HG03354 (cell line): ENCODE data around the gene SRSF8.

ENCODE experiments used
- ATAC-seq: cut with Tn5 transposase; IDR thresholded peaks from one replicate; pipeline ENCODE4 v1.9.1; 2021; ENCODE audit warnings: mild to moderate bottlenecking; ENCODE audit not compliant: unreplicated experiment, poor library complexity, severe bottlenecking

Gene SRSF8

DNA sequence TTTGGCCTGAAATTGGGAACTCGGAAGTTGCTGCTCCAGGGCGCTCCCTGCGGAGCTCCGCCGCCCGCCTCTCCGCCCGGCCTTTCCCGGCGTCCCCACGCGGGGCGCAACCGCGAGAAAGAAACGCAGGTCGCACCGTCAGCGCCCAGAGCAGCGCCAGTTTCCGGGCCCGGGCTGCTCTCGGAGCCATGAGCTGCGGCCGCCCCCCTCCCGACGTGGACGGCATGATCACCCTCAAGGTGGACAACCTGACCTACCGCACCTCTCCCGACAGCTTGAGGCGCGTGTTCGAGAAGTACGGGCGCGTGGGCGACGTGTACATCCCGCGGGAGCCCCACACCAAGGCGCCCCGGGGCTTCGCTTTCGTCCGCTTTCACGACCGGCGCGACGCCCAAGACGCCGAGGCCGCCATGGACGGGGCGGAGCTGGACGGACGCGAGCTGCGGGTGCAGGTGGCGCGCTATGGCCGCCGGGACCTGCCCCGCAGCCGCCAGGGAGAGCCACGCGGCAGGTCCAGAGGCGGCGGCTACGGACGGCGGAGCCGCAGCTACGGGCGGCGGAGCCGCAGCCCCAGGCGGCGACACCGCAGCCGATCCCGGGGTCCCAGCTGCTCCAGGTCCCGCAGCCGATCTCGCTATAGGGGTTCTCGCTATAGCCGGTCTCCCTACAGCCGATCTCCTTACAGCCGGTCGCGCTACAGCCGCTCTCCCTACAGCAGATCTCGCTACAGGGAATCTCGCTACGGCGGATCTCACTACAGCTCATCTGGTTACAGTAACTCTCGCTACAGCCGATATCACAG, 521 bp downstream of the SRSF8 start:
- ATAC-seq, result peak; percentile 71

DNA sequence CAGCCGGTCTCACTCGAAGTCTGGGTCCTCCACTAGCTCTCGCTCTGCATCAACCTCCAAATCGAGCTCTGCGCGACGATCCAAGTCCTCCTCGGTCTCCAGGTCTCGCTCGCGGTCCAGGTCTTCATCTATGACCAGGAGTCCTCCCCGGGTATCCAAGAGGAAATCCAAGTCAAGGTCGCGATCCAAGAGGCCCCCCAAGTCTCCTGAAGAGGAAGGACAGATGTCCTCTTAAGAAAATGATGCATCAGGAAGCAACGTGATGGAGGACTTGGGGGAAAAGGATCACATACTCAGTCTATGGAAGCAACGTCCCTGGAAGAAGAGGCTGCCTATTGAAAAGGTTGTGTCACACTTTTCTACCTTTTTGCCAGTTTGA, 1.1 kb downstream of the SRSF8 start:
- ATAC-seq, result no peak

DNA sequence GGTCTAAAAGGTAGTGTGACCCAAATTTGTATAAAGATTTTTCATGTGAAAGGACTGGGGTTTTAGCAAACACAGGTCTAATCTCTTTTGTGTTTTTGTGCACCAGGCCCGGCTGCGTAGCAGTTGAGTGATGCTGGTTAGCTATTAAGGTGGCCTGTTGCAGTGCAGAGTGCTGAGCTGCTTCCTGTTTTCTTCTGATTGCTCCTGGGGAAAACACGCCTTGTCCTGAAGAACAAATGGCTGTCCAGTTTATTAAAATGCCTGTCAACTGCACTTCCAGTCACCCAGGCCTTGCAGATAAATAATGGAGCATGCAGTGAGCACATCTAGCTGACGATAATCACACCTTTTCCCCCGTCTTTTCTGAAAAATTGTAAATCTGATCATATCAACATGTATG, 1.8 kb downstream of the SRSF8 start:
- ATAC-seq, result peak; percentile 70

DNA sequence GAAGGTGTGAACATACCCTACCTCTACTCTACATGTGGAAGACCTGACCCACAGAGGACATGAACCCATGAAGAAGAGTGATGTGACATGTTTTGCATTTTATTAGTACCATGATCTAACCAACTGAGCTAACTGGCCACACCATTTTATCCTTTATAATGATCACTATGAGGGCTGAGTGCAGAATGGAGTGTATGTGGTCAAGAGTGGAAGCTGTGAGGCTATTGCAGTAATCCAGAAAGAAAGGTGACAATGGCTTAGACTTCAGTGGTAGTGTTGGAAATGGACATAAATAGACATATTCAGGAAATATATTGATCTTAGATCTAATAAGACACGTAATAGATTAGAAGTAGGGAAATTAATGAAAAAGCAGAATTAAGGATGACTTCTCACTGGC, 3.8 kb downstream of the SRSF8 start:
- no peak for ATAC-seq

DNA sequence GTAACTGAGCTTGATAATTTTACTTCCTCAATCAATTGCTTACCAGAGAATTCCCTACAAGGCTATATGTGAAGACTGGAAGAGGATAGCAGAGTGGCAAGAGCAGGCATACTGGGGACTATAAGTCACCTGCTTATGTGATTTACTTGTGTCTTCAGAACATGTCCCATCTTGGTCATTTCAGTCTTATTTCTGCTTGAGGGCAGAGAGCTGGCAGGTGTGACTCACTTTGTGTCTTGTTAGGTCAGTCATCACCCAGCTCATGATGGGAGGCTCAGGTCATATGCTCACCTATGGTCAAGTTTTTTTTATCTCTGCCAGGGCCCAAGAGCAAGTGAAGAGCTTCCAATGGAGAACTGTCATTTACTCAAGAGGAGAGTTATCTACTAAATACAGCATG, 6.2 kb downstream of the SRSF8 start:
- no peak for ATAC-seq

DNA sequence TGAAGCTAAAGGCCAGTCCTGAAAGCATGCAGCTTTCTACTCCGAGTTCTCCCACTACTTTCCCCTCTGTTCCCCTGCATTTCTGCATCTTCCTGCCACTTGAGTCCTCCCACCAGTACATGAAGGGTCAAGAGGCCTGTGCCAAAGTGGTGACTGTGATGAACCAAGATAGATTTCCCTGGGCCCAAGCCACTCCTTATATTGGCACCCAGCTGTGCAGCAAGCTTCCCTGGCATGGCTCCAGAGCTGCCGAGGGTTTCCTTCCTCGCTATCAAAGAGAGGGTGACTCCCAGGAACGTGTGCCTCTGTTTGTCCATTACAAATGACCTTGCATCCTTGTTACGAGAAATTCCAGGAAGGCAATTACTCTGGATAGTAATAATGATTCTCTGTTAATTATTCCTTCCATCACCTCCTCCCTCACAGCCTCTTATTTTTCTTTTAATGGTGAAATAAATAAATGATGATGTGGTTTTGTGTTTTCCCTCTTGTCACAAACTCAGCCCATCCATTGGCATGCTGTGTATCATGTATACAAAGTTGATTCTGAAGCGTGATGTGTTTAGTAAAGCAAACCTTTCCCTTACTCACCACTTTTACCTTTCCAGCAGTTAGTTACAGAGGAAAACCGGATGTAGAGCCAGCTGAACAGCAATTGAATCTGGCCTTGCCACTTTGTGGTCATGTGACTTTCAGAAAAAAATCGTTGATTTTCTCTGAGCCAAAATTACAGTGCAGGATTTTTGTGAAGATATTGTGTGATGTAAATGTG, 8.3 kb downstream of the SRSF8 start:
- no peak for ATAC-seq

DNA sequence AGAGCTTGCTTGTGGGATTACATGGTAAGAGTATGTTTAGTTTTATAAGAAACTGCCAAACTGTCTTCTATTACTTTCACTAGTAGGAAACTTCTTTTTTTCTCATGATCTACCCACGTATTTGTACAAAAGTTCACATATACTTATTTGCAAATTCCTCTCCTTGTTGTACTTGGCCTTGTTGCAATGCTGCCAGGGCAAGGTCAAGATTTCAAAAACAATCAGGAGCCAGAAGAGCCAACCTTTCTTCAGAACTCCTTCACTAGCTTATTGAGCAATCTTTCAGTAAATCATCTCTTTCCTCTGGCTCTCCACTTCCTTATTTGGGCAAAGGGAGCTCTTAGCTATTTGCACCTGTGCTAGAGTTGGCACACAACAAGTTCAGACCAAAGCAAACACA, 9.7 kb downstream of the SRSF8 start:
- ATAC-seq, result peak; percentile 86

DNA sequence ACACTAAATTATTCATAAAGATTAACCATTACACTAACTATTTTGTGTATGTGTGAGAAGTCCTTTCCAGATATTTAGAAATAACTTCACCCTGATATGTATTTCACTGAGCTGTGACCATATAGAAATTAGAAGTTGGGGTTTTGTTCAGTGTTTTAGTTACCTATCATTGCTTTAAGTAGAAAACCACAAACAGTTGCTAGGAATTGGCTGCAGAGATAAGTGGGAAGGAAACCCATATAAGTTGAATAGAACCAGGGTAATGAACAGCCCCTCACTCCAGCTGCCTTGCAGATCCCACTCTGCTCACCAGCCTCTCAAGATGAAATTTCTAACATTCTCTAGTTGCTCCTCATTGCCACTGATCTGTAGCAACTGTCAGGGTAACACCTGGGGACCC, 10.3 kb downstream of the SRSF8 start:
- peak; percentile 10 for ATAC-seq

DNA sequence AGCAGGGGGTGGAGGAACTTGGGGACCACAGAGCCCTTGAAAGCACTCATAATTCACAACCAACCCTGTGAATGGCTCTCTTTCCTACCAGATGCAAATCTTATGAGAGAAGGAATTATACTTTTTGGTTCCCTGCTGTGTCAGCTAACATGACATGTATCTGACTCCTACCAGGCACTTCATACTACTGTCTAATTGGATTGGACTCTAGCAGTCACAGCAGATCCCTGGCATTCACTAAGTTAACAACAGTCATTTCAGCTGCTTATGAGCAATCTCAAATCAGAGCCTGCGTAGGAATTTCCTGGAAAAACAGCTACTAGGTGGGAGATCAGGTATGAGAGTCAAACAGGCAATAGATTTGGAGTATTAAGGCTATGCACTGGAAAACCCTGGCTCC, 11.8 kb downstream of the SRSF8 start:
- no peak for ATAC-seq

DNA sequence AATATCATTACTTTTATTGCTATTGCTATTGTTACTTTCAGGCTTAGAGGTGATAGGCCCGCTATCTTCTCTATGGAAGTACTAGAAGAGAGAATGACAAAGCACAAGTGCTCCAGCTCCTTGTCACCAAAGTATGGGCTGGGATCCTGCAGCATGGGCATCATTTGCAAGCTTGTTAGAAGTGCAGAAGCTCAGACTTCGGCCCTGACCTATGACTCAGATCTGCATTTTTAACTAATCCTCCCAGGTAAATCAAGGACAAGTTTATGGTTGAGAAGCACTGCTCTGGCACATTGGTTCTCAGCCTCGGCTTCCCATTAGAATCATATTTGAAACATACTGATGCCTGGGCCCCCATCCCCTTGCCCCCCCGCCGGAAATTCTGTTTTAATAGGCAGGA, 14.3 kb downstream of the SRSF8 start:
- no peak for ATAC-seq

DNA sequence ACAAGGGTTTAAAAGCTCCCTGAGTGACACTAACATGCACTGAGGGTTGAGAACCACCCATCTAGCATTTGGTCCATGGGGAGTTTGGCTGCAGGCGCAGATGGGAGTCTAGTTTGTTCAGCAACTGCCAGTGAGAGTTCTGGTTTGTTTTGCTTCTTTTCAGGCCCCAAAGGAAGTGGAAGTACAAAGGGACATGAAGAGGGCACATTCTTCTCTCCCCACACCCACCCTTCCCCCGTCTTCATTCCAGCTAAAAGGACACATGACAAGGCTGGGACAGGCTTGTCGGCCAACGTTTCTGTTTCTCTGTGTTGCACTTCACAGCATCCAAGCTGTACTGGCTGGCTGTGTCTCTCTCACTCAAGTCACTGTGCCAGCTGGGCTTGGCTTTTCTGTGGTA, 14.7 kb downstream of the SRSF8 start:
- no peak for ATAC-seq

DNA sequence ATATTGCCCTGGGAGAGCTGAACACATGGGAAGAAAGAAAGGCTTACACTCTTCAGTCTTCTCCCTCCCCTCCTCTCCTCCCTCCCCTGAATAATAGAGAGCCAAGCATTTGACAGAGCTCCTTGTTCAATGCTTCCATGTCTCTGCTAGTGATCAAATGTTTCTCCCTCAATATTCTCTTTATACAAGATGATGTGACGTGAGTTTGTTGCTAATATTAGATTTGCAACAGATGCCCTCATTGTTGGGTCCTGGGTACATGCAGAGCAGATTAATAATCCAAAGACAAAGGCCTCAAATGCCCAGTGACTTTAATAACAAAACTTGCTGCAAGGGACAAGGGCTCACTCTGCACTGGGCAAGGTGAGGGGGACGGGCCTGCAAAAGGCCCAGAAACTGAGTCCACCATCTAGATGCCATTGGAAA, 15.9 kb downstream of the SRSF8 start:
- no peak for ATAC-seq

DNA sequence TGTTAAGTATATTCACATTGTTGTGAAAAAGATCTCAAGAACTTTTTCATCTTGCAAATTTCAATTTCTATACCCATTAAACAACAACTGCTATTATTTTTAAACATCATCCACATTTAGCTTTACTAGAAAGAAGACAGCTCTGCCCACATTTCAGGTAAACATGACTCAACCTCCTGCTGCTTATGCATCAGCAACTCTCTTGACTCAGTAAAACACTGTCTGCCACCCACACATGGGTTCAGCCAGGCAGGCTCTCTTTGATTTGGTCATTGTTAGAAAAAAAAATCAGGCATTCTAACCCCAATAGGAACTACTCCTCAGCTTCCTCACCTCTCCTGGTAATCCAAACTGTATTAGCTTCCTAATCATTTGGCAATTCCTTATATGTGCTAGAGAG, 17.8 kb downstream of the SRSF8 start:
- ATAC-seq, result no peak

DNA sequence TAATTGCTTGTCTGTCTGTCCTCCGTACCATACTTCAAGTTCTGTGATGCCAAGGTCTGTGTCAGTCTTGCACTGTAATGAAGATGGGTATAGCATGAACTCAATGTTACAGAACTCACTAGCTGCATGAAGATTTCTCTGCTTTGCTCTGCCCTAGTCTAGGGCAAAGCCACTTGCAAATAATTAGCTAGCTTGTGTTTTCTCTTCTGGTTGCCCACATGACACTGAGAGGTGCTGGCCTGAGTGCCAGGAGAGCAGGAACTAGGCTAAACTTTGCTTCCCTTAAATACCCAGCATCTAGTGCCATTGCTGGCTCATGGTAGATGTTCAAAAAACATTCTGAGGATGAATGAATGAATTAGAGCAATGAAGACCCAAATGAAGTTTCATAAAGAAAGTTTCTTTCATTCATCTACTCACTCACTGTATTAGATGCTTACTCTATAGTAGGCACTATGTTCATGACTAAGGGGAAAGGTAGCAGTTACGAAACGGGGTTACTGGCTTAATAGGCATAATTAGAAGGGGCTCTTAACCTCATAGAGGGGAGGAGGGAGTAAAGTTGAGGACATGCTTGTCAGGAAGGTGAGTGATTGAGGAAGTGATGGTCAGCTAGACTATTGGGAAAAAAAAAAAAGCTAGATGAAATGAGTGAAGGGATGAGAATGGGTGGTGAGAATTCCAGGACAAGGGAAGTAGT, 18.5 kb downstream of the SRSF8 start:
- ATAC-seq, result no peak

DNA sequence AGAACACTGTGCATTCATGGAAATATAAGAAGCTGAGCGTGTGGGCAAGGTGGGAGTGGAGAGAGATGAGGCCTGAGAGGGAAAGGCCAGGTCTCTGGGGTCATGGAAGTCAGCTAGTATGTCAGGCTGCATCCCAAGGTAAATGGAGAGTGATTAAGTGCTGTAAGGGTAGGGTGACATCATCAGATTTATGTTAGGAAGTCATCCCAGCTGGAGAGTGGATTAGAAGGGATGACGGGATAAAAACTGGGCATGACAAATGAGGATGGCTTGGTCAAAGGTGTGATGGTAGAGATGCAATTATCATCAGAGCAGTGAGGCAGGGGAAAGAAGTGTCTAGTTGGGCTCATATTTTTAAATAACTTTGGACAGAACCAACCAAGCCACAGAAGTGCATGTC, 19.4 kb downstream of the SRSF8 start:
- ATAC-seq, result no peak

DNA sequence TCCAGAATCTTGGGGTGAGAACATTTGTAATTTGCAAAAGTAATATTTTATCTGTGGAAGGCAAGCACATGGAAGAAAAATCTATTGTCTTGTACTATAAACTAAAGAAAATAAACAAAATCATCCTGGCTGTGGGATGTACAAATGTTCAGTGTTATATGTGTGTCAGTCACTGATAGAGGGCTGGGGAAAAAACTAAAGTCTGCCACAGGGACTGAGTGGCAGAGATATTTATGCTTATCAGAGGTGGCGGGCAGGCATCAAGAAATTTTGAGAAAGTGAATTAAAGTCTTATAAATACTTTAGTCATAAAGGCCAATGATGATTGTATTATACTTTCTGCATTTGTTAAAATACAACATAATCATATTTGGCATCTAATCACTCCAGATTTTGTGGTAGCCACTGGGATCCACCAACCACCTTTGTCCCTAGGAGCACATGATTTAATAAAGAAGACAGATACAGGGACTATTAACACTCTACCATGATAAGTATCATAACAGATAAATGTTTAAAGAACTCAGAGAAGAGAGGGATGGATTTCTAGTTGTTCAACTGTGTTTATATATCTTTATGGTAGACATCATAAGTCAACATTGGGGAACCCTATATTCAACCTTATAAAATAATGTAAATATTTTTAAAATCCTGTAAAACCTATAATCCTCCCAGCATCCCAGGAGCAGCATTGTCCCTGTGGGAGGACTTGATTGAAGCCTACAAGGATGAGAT, 20.3 kb downstream of the SRSF8 start:
- ATAC-seq, result no peak

DNA sequence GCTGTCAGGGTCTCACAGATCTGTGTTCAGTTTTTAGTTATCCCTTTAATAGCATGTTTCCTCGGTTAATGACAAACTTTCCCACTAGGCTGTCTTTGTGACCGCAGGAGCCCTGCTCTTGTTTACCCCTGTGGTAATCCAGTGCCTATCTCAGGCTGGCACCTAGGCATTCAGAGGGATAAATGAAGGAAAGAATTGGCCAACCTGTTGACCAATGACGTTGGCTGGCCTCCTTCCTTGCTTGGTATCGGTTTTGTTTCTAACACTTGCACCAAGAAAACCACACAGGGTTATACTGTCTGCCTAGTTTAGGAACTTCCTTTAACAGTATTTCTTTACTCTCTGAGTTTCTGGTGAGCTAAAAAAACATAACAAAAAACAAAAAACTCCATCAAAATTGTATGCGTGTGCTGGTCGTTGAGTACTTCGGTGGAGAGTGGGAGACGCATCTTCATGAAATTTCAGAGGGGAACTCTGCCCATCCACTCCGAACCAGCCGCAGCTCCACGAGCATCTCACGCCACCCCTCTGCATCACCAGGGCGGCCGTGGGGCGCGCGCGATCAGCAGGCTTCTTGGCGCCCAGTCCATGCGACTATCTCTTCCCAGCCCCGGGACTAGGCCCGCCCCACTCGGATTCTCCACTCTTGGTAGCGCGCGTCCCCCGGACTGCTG, 22.4 kb downstream of the SRSF8 start:
- peak; percentile 59 for ATAC-seq

DNA sequence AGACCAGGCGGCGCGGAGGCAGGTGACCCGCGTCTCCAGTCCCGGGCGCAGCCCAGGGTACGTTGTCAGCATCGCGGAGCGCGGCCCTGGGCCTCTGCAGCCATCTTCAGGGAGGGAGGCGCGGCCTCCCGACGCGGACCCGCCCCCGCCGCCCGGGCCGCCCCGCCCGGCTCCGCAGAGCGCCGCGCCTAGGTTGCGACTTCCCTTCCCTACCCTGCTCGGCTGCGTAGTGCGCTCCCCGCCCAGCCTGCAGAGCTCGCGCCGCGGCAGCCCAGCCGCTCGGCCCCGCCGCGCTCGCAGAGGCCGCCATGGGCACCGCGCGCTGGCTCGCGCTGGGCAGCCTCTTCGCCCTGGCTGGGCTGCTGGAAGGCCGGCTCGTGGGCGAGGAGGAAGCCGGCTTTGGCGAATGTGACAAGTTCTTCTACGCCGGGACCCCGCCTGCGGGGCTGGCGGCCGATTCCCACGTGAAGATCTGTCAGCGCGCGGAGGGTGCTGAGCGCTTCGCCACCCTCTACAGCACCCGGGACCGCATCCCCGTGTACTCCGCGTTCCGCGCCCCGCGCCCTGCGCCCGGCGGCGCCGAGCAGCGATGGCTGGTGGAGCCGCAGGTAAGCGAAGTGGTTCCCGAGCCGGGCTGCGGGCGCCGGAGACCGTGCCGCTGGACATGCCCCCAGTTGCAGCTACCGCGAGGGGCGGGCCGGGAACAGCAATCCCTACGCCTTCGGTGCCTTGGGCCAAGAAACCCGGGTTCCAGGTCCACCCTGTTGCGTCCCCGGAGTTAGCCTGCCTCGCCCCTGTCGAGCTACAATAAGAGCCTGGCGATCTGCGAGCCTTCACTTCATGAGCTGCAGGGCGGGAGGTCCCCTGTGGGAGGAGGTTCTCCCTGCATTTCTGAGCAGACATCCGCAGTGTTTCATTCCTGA, 23.2 kb downstream of the SRSF8 start, which contains the start of gene ENDOD1:
Gene ENDOD1 (plus strand): TSS at position 227 of the 923 bp plus-strand sequence. CDS start 82 bp downstream, at position 309.
- ATAC-seq, result peak; percentile 89
